Breast epithelium (tissue), 4 donors: ENCODE measurements around the gene DSCAM. TPM values are rescaled to one million over a fixed set of nuclear protein-coding genes. Genes with fewer than 3 reads are reported as not detected.

Source experiments
- DNase-seq, 2 donors: peaks; one replicate each; pipeline ENCODE4 v3.0.0-alpha.2; 2019; ENCODE audit warnings: low spot score in 2 of 2
- H3K27ac ChIP-seq, 2 donors: fragments of 200-600 bp; sonication (generic) in 1 of 2; one replicate each; pipeline ENCODE4 v1.5.1; 2016 to 2019; ENCODE audit warnings: mild to moderate bottlenecking in 1 of 2
- H3K27me3 ChIP-seq, 2 donors: fragments of 200-600 bp; sonication (generic) in 1 of 2; one replicate each; pipeline versions ENCODE4 v1.5.1 to v1.6.0; 2017 to 2019; ENCODE audit warnings: control low read depth in 1 of 2, mild to moderate bottlenecking in 1 of 2
- H3K36me3 ChIP-seq: fragments of 200-600 bp; one replicate; pipeline ENCODE4 v1.5.1; 2019
- H3K4me1 ChIP-seq, 2 donors: fragments of 200-600 bp; sonication (generic); one replicate each; pipeline ENCODE4 v1.5.1; 2016 to 2019; ENCODE audit warnings: control low read depth in 1 of 2
- H3K4me3 ChIP-seq, 3 donors: fragments of 200-600 bp; sonication (generic); 1 replicate in 2 of 3; 2 replicates in 1 of 3; pipeline ENCODE4 v1.5.1; 2016 to 2019; ENCODE audit warnings: mild to moderate bottlenecking in 3 of 3, moderate library complexity in 2 of 3
- H3K9me3 ChIP-seq, 2 donors: fragments of 200-600 bp; sonication (generic) in 1 of 2; one replicate each; pipeline ENCODE4 v1.5.1; 2016 to 2019; ENCODE audit warnings: control low read depth in 1 of 2
- CTCF ChIP-seq, 3 donors: fragments of 450-650 bp; IDR thresholded peaks; one replicate each; pipeline ENCODE4 v1.5.1; 2016 to 2017; ENCODE audit warnings: antibody characterized with exemption in 3 of 3, mild to moderate bottlenecking in 3 of 3, moderate library complexity in 3 of 3
- POLR2A ChIP-seq: fragments of 450-650 bp; IDR thresholded peaks from one replicate; pipeline ENCODE4 v1.6.1; 2016; ENCODE audit warnings: antibody characterized with exemption, mild to moderate bottlenecking, moderate library complexity
- POLR2AphosphoS5 ChIP-seq, 3 donors: sonication (generic); formaldehyde crosslinking; IDR thresholded peaks; one replicate each; pipeline ENCODE4 v1.6.1; 2017; ENCODE audit warnings: antibody characterized with exemption in 3 of 3
- intact Hi-C: fragments of 100-400 bp; cut with DNase I; formaldehyde crosslinking; loops from one replicate; pipeline ENCODE4 v1.15.1; 2023; ENCODE audit warnings: low total_unique reads
- total RNA-seq, 3 donors: library from RNA; depleted of rRNA; stranded (reverse); fragments of >200 nt; gene quantifications; one replicate each; pipeline ENCODE4 v1.1.0, GENCODE V29; 2016

DSCAM gene
- total RNA-seq, 3 donors from 2014 or later: 0.33 to 0.44 TPM; not detected in 1

GRCh38 chr21:40751221-40751620, 95.7 kb downstream of the DSCAM start:
- TF ChIP-seq POLR2AphosphoS5 (IDR thresholded peaks at IDR 0.05) (no peak), CTCF (IDR thresholded peaks at IDR 0.05) (no peak), POLR2A (no peak)
- intact Hi-C loops: no loop called here
- no peak overlapping the region for H3K4me3 ChIP-seq

GRCh38 chr21:40736145-40736544, 110.8 kb downstream of the DSCAM start:
- H3K36me3 ChIP-seq: no peaks in the 10 kb centered on the region
- DNase-seq: no peak
- no peaks in the 10 kb centered on the region for H3K9me3 ChIP-seq
- H3K4me3 ChIP-seq: no peak overlapping the region
- intact Hi-C loops: no loop called here
- no peaks in the 10 kb centered on the region for H3K4me1 ChIP-seq
- no peak for TF ChIP-seq CTCF (IDR thresholded peaks at IDR 0.05)
- no peak for TF ChIP-seq POLR2A
- no peak for TF ChIP-seq POLR2AphosphoS5 (IDR thresholded peaks at IDR 0.05)
- H3K27me3 ChIP-seq: no peaks in the 10 kb centered on the region
- no peak overlapping the region for H3K27ac ChIP-seq

More at GRCh38 chr21:40751221-40751620, 95.7 kb downstream of the DSCAM start:
- no peaks in the 10 kb centered on the region for H3K4me1 ChIP-seq
- H3K27ac ChIP-seq: no peak overlapping the region
- no peaks in the 10 kb centered on the region for H3K36me3 ChIP-seq
- no peak for DNase-seq
- H3K27me3 ChIP-seq: no peaks in the 10 kb centered on the region
- H3K9me3 ChIP-seq: no peaks in the 10 kb centered on the region

- Histone ChIP-seq H3K4me1 (no peaks in the 10 kb centered on the region), H3K36me3 (no peaks in the 10 kb centered on the region), H3K27me3 (no peaks in the 10 kb centered on the region), H3K27ac (no peak overlapping the region), H3K9me3 (no peaks in the 10 kb centered on the region), H3K4me3 (no peak overlapping the region)
- intact Hi-C loops: no loop called here
- no peak for TF ChIP-seq CTCF (IDR thresholded peaks at IDR 0.05)
- TF ChIP-seq POLR2AphosphoS5 (IDR thresholded peaks at IDR 0.05): no peak
- TF ChIP-seq POLR2A: no peak
- no peak for DNase-seq
Measured at GRCh38 chr21:40733024-40733397, 113.9 kb downstream of the DSCAM start.

GRCh38 chr21:40732253-40733023, 114.5 kb downstream of the DSCAM start:
- TF ChIP-seq CTCF (IDR thresholded peaks at IDR 0.05) (no peak), POLR2A (no peak), POLR2AphosphoS5 (IDR thresholded peaks at IDR 0.05) (no peak)

GRCh38 chr21:40731206-40731605, 115.8 kb downstream of the DSCAM start:
- Histone ChIP-seq H3K36me3 (no peaks in the 10 kb centered on the region), H3K27ac (no peak overlapping the region), H3K4me3 (no peak overlapping the region), H3K4me1 (no peaks in the 10 kb centered on the region), H3K9me3 (no peaks in the 10 kb centered on the region), H3K27me3 (no peaks in the 10 kb centered on the region)
- TF ChIP-seq CTCF (IDR thresholded peaks at IDR 0.05) (no peak), POLR2AphosphoS5 (IDR thresholded peaks at IDR 0.05) (no peak), POLR2A (no peak)
- DNase-seq: no peak
- intact Hi-C loops: no loop called here

More at GRCh38 chr21:40732253-40733023, 114.5 kb downstream of the DSCAM start:
- DNase-seq: no peak
- Histone ChIP-seq H3K27me3 (no peaks in the 10 kb centered on the region), H3K9me3 (no peaks in the 10 kb centered on the region), H3K27ac (no peak overlapping the region), H3K4me1 (no peaks in the 10 kb centered on the region), H3K4me3 (no peak overlapping the region), H3K36me3 (no peaks in the 10 kb centered on the region)
- intact Hi-C loops: no loop called here
